Peyer's patch (tissue), 4 donors: ENCODE data around the gene POU3F3. TPM values are rescaled to one million over a fixed set of nuclear protein-coding genes. Genes with fewer than 3 reads are reported as not detected.

Experiments
- DNase-seq, 3 donors: peaks; one replicate each; pipeline ENCODE4 v3.0.0-alpha.2; 2017 to 2019
- H3K27ac ChIP-seq, 4 donors: fragments of 200-600 bp; sonication (generic); one replicate each; pipeline ENCODE4 v1.5.1; 2016 to 2019
- H3K27me3 ChIP-seq, 2 donors: fragments of 200-600 bp; sonication (generic); one replicate each; pipeline ENCODE4 v1.5.1; 2019
- H3K36me3 ChIP-seq, 3 donors: fragments of 200-600 bp; sonication (generic); one replicate each; pipeline ENCODE4 v1.5.1; 2016 to 2019
- H3K4me1 ChIP-seq, 4 donors: fragments of 200-600 bp; sonication (generic); one replicate each; pipeline ENCODE4 v1.5.1; 2016 to 2019
- H3K4me3 ChIP-seq, 4 donors: fragments of 200-600 bp; sonication (generic); 1 replicate in 3 of 4; 2 replicates in 1 of 4; pipeline ENCODE4 v1.5.1; 2016 to 2019; ENCODE audit warnings: mild to moderate bottlenecking in 1 of 4
- H3K9me3 ChIP-seq, 4 donors: fragments of 200-600 bp; sonication (generic); one replicate each; pipeline ENCODE4 v1.5.1; 2016 to 2019; ENCODE audit warnings: mild to moderate bottlenecking in 1 of 4
- POLR2A ChIP-seq, 2 donors: fragments of 450-650 bp; IDR thresholded peaks; one replicate each; pipeline ENCODE4 v1.5.1; 2017; ENCODE audit warnings: antibody characterized with exemption in 2 of 2, mild to moderate bottlenecking in 2 of 2, moderate library complexity in 2 of 2
- total RNA-seq, 4 donors: library from RNA; depleted of rRNA; stranded (reverse); fragments of >200 nt; gene quantifications; one replicate each; pipeline ENCODE4 v1.1.0, GENCODE V29; 2016
- TF ChIP-seq, protein P1 (sequence below), 6 experiments: fragments of 450-650 bp in 4 of 6; fragments of 200-600 bp in 2 of 6; sonication (generic) in 1 of 6; IDR thresholded peaks; one replicate each; pipeline ENCODE4 v1.5.1; 2017 to 2019; ENCODE audit warnings: antibody characterized with exemption in 6 of 6, mild to moderate bottlenecking in 3 of 6, moderate library complexity in 1 of 6

The POU3F3 gene
- total RNA-seq, 4 donors from 2014 or later, result 0.18 to 0.40 TPM; not detected in 2

DNA sequence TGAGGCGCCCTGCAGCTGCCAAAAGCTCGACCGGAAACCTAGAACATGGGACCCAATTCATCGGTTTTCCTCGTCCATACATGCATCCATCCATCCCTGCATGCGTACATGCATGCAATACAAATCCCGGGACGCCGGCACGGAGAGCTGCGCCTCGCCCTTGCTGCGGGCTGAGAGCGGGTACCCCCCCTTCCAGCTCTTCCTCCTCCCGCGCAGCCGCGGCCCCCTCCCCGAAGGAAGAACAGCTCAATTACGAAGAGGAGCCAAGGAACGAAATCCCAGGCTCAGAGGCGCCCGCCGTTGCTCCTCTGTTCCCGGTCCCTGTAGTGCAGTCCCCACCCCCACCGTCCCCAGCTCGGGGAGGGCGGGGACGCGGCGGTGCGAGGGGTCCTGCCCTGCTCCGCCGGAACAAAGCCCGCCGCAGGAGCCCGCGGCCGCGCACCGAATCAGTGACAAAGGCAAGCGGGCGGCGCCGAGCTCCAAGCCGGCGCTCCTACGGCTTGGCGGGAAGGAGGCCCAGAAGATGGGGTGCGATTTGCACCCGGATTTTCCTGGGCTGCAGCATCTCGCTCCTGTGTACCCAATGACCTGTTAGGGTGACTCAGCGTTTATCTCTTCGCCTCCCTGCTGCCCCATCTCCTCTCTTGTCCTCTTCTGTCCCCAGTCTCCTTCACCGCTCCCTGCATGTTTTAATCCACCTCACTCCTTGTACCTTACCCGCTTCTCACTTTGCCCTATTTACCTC lies 8.9 kb upstream of the POU3F3 start:
- Histone ChIP-seq H3K27ac (no peak overlapping the region), H3K9me3 (no peaks in the 10 kb centered on the region), H3K4me1 (peaks cover 0 to 29% (median 3%) of the 10 kb centered on the region in 4 donors), H3K36me3 (no peaks in the 10 kb centered on the region), H3K4me3 (no peak overlapping the region), H3K27me3 (peaks cover 0 to 46% of the 10 kb centered on the region in 2 donors)
- no peak for TF ChIP-seq POLR2A (IDR thresholded peaks at IDR 0.05)
- TF ChIP-seq, protein P1, sequence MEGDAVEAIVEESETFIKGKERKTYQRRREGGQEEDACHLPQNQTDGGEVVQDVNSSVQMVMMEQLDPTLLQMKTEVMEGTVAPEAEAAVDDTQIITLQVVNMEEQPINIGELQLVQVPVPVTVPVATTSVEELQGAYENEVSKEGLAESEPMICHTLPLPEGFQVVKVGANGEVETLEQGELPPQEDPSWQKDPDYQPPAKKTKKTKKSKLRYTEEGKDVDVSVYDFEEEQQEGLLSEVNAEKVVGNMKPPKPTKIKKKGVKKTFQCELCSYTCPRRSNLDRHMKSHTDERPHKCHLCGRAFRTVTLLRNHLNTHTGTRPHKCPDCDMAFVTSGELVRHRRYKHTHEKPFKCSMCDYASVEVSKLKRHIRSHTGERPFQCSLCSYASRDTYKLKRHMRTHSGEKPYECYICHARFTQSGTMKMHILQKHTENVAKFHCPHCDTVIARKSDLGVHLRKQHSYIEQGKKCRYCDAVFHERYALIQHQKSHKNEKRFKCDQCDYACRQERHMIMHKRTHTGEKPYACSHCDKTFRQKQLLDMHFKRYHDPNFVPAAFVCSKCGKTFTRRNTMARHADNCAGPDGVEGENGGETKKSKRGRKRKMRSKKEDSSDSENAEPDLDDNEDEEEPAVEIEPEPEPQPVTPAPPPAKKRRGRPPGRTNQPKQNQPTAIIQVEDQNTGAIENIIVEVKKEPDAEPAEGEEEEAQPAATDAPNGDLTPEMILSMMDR (IDR thresholded peaks at IDR 0.05), result no peak
- no peak for DNase-seq

DNA sequence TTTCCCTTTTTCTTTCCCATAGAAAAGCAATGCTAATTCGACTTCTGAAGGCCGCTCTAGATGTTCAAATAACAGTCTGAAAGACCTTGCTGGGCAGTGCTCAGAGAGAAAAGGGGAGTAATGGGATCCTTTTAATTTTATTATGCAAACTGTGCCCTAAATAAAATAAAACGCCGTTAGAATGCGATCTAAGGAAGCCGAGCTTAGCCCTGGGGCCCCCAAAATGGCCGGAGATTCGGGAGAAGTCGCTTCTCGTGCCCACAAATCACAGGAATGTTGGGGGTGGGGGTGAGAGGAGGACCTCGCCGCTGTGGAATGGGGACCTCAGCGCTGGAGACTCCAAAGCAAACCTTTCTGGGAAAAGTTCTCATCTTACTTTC lies 8.4 kb upstream of the POU3F3 start:
- peaks cover 0 to 29% (median 3%) of the 10 kb centered on the region in 4 donors for H3K4me1 ChIP-seq
- H3K27ac ChIP-seq, result no peak overlapping the region
- no peaks in the 10 kb centered on the region for H3K36me3 ChIP-seq
- H3K9me3 ChIP-seq, result no peaks in the 10 kb centered on the region
- H3K27me3 ChIP-seq, result peaks cover 0 to 51% of the 10 kb centered on the region in 2 donors
- H3K4me3 ChIP-seq, result no peak overlapping the region
- TF ChIP-seq, protein P1 (IDR thresholded peaks at IDR 0.05), result no peak
- TF ChIP-seq POLR2A (IDR thresholded peaks at IDR 0.05), result no peak
- no peak for DNase-seq

GRCh38 chr2:104845946-104846785 lies 7.7 kb upstream of the POU3F3 start:
- Histone ChIP-seq H3K27me3 (peaks cover 0 to 58% of the 10 kb centered on the region in 2 donors), H3K4me3 (no peak overlapping the region), H3K27ac (no peak overlapping the region), H3K4me1 (peaks cover 0 to 29% (median 3%) of the 10 kb centered on the region in 4 donors), H3K36me3 (no peaks in the 10 kb centered on the region), H3K9me3 (no peaks in the 10 kb centered on the region)
- no peak for TF ChIP-seq POLR2A (IDR thresholded peaks at IDR 0.05)
- TF ChIP-seq, protein P1 (IDR thresholded peaks at IDR 0.05), result no peak
- DNase-seq, result no peak

DNA sequence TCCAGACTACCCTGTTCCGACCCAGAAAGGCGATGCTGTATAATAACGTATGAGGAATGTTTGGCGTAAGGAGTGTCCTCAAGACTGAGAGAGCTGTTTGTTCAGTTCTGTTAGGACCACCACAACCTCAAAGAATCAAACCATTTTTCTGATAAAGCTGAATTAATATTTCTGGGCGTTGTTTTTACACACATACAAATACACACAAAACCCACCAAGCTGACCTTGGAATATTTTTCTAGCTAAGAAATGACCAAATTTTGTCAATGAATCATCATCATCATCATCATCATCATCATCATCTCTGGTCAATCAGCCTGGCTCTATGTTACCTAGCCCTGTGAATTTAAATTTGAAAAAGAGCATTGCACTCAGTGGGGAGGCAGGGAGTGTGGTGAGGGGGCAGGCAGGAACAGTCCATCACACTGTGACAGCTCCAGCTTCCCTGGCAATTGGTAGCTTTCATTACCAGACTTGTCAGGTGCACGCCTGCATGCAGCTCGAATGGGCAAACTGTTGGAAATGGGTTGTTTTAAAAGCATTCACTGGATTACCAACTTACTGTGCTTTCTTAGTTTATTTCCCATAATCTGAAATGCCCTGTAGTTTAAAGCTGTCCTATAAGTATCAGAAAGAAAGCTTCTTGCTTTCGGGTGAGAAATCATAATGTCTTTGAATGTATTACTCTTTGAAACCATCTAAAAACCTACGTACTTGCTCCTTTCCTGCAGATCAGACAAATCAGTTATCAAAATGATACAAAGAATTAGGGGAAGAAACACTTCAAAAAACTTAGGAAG lies 6.9 kb upstream of the POU3F3 start:
- Histone ChIP-seq H3K27me3 (peaks cover 0 to 65% of the 10 kb centered on the region in 2 donors), H3K9me3 (no peaks in the 10 kb centered on the region), H3K27ac (no peak overlapping the region), H3K36me3 (no peaks in the 10 kb centered on the region), H3K4me1 (peaks cover 0 to 30% (median 3%) of the 10 kb centered on the region in 4 donors), H3K4me3 (no peak overlapping the region)
- DNase-seq, result no peak
- TF ChIP-seq, protein P1 (IDR thresholded peaks at IDR 0.05), result no peak
- TF ChIP-seq POLR2A (IDR thresholded peaks at IDR 0.05), result no peak

GRCh38 chr2:104847586-104848160 lies 6.2 kb upstream of the POU3F3 start:
- Histone ChIP-seq H3K27me3 (peaks cover 0 to 66% of the 10 kb centered on the region in 2 donors), H3K4me3 (no peak overlapping the region), H3K36me3 (no peaks in the 10 kb centered on the region), H3K4me1 (peaks cover 0 to 35% (median 5%) of the 10 kb centered on the region in 4 donors), H3K9me3 (no peaks in the 10 kb centered on the region), H3K27ac (no peak overlapping the region)
- TF ChIP-seq POLR2A (IDR thresholded peaks at IDR 0.05), result no peak
- TF ChIP-seq, protein P1 (IDR thresholded peaks at IDR 0.05), result no peak
- DNase-seq, result no peak
